ENCODE measurements around the gene FLT4.

The FLT4 gene

GRCh38 chr5:180625791-180626660 lies 23.4 kb downstream of the FLT4 start:
- no peak for FAIRE-seq

GRCh38 chr5:180625125-180625790 lies 24.1 kb downstream of the FLT4 start:
- no peak for FAIRE-seq

GRCh38 chr5:180624587-180624986 lies 24.8 kb downstream of the FLT4 start:
- FAIRE-seq, result no peak

- no peak for FAIRE-seq
Measured at GRCh38 chr5:180623844-180624243, 25.6 kb downstream of the FLT4 start.

- FAIRE-seq, result no peak
Measured at GRCh38 chr5:180623411-180623834, 26.0 kb downstream of the FLT4 start.

- no peak for FAIRE-seq
Measured at GRCh38 chr5:180622910-180623309, 26.5 kb downstream of the FLT4 start.

GRCh38 chr5:180621311-180621710 lies 28.1 kb downstream of the FLT4 start:
- FAIRE-seq, result no peak

- FAIRE-seq, result no peak
Measured at GRCh38 chr5:180620014-180620413, 29.4 kb downstream of the FLT4 start.

GRCh38 chr5:180619563-180619915 lies 29.9 kb downstream of the FLT4 start:
- no peak for FAIRE-seq

- FAIRE-seq, result no peak
Measured at GRCh38 chr5:180618829-180619562, 30.4 kb downstream of the FLT4 start.

GRCh38 chr5:180618487-180618828 lies 30.9 kb downstream of the FLT4 start:
- no peak for FAIRE-seq

GRCh38 chr5:180613814-180614188 lies 35.6 kb downstream of the FLT4 start:
- FAIRE-seq, result no peak

- FAIRE-seq, result no peak
Measured at GRCh38 chr5:180613188-180613813, 36.1 kb downstream of the FLT4 start.

GRCh38 chr5:180612683-180613082 lies 36.7 kb downstream of the FLT4 start:
- FAIRE-seq, result no peak

GRCh38 chr5:180611140-180611850 lies 38.1 kb downstream of the FLT4 start:
- no peak for FAIRE-seq

GRCh38 chr5:180609817-180610550 lies 39.4 kb downstream of the FLT4 start:
- FAIRE-seq, result no peak

- no peak for FAIRE-seq
Measured at GRCh38 chr5:180609386-180609785, 40.0 kb downstream of the FLT4 start.

GRCh38 chr5:180608572-180609310 lies 40.7 kb downstream of the FLT4 start:
- FAIRE-seq, result no peak

- FAIRE-seq, result no peak
Measured at GRCh38 chr5:180607861-180608571, 41.4 kb downstream of the FLT4 start.

- no peak for FAIRE-seq
Measured at GRCh38 chr5:180606215-180606785, 43.1 kb downstream of the FLT4 start.

Measured in colon (tissue), 2 donors.